ENCODE results near the gene TOMM34. TPM values are rescaled to one million over a fixed set of nuclear protein-coding genes. Genes with fewer than 3 reads are reported as not detected.

The TOMM34 gene
- total and polyA plus RNA-seq, 4 experiments from 2014 or later = 7.6 to 23.4 (median 13.6) TPM

Other genes with a start within 250 kb of the TOMM34 start
- not detected for gene CCN5, start 245.0 kb downstream of the TOMM34 start, total RNA-seq
- gene CCN5, start 245.0 kb downstream of the TOMM34 start, polyA plus RNA-seq = not detected
- gene KCNK15, start 214.5 kb downstream of the TOMM34 start, total RNA-seq = not detected
- not detected for gene KCNK15, start 214.5 kb downstream of the TOMM34 start, polyA plus RNA-seq
- not detected for gene RIMS4, start 149.9 kb downstream of the TOMM34 start, total RNA-seq
- not detected for gene RIMS4, start 149.9 kb downstream of the TOMM34 start, polyA plus RNA-seq
- 100 to 1,000 TPM; 245 to 262 TPM for gene YWHAB, start 74.7 kb downstream of the TOMM34 start, total RNA-seq
- gene YWHAB, start 74.7 kb downstream of the TOMM34 start, polyA plus RNA-seq = 100 to 1,000 TPM; 554 to 616 TPM
- gene PABPC1L, start 50.3 kb downstream of the TOMM34 start, total RNA-seq = 10 to 100 TPM; 46.5 to 50.0 TPM
- gene PABPC1L, start 50.3 kb downstream of the TOMM34 start, polyA plus RNA-seq = under 1 TPM in 1 of 2 donors, not detected in 1; 0.42 TPM
- 100 to 1,000 TPM; 358 to 374 TPM for gene STK4, start 6.1 kb upstream of the TOMM34 start, total RNA-seq
- gene STK4, start 6.1 kb upstream of the TOMM34 start, polyA plus RNA-seq = 100 to 1,000 TPM; 151 to 266 TPM
- under 1 TPM in 1 of 2 experiments, not detected in 1; 0.09 TPM for gene KCNS1, start 140.7 kb upstream of the TOMM34 start, total RNA-seq
- under 1 TPM in 1 of 2 donors, not detected in 1; 0.16 TPM for gene KCNS1, start 140.7 kb upstream of the TOMM34 start, polyA plus RNA-seq
- not detected for gene WFDC5, start 154.8 kb upstream of the TOMM34 start, total RNA-seq
- not detected for gene WFDC5, start 154.8 kb upstream of the TOMM34 start, polyA plus RNA-seq
- not detected for gene WFDC12, start 164.1 kb upstream of the TOMM34 start, total RNA-seq
- gene WFDC12, start 164.1 kb upstream of the TOMM34 start, polyA plus RNA-seq = not detected
- gene PI3, start 214.5 kb upstream of the TOMM34 start, total RNA-seq = not detected
- gene PI3, start 214.5 kb upstream of the TOMM34 start, polyA plus RNA-seq = not detected
- gene SEMG1, start 246.6 kb upstream of the TOMM34 start, total RNA-seq = not detected
- not detected for gene SEMG1, start 246.6 kb upstream of the TOMM34 start, polyA plus RNA-seq

Data from CD4-positive, alpha-beta memory T cell (primary cell).